GM10248 (cell line): ENCODE results near the gene TDG.

Experiments
- CTCF ChIA-PET: fragments of 300-600 bp; sonication (Branson Sonifier 250); formaldehyde crosslinking; extraction: SDS; loops from one replicate; lab custom pipeline; 2021; ENCODE audit warnings: antibody characterized with exemption; lab: Yijun Ruan, JAX
- POLR2A ChIA-PET: fragments of 350-650 bp; sonication (Branson Sonifier 250); formaldehyde crosslinking; extraction: SDS; loops from one replicate; lab custom pipeline; 2020; ENCODE audit warnings: antibody characterized with exemption; lab: Yijun Ruan, JAX
- DNase-seq: peaks from one replicate; pipeline ENCODE4 v3.0.0; 2012; ENCODE audit errors: extremely low spot score
- CTCF ChIP-seq: IDR thresholded peaks from 2 replicates; pipeline ENCODE4 v1.5.1; 2012; ENCODE audit warnings: mild to moderate bottlenecking, low read depth; ENCODE audit errors: extremely low read depth, missing control alignments, control extremely low read depth

The TDG gene

DNA sequence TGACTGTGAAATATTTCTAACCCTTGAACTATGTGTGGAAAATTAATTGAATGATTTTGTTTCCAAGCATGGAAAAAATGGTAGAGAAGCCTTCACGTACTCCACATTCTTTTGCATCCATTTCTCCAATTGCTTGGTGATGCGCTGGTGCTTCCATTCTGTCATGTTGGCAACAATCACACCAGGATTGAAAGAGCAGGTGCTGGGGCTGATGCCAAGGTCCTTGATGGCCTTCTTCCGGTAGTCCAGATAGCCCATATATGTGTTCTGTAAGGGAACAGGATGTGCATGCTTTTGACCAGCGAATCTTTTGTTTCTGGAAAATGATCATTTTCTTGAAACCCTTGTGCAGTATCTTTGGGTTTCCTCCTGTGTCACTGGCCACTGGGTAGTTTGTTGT is 28.6 kb downstream of the TDG start:
- DNase-seq, result no peak
- ChIA-PET CTCF (no interaction called here), POLR2A (no interaction called here)
- no peak for TF ChIP-seq CTCF

- TF ChIP-seq CTCF, result no peak
- CTCF ChIA-PET, result interaction anchor here (1.3 to 1.4 kb wide), 2 partner anchors 13 to 112 kb away, joined by 3 to 4 read pairs; no protein-coding TSS in a partner anchor
- no peak for DNase-seq
- POLR2A ChIA-PET, result no interaction called here
Measured at GRCh38 chr12:103996595-103996994, 30.9 kb downstream of the TDG start.

DNA sequence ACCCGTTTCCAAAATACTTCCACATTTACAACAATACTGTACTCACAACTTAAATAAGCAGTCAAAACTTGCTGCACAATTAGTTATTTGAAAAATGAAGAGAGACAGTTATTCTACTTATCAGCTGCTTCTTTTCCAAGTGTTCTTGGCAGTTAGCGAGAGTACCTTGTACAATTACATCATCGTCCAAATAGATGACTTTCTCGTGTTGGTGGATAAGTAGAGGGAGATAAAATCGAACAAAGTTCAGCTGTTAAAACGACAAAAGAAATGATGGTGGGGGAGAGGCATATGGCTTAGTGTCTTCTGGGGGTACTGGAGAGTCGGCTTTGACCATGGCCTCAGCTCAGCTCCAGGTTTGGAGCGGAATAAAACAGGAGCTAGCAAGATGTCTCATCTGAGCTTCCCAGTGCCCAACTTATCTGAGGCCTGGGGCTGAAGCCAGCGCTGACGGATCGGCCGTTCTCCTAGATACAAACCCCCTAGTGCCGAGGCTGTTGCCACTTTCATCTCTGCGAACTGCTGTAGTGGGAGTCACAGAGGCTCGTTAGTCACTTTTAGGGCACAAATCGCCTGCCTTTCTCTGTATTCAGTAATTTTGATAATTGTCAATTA is 31.7 kb downstream of the TDG start:
- POLR2A ChIA-PET, result no interaction called here
- CTCF ChIA-PET, result no interaction called here
- no peak for DNase-seq
- no peak for TF ChIP-seq CTCF

DNA sequence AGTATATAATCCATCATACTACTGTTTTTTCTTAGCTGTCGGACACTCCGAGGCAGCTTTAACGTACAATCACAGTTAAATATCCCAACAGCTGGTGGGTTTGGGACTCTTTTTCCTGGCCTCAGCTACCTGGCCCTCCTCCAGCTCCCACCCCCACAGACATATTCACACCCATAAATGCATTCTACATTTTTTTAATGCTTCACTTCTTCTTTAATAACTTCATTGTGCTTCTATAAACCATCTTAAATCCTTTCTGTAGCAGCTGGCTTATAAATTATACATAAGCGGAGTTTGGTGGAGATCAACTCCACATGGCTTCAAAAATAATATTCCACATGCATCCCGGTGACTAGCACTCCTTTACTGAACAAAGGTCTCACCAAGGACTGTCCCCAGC is 33.3 kb downstream of the TDG start:
- POLR2A ChIA-PET, result no interaction called here
- CTCF ChIA-PET, result no interaction called here
- TF ChIP-seq CTCF, result no peak
- no peak for DNase-seq

DNA sequence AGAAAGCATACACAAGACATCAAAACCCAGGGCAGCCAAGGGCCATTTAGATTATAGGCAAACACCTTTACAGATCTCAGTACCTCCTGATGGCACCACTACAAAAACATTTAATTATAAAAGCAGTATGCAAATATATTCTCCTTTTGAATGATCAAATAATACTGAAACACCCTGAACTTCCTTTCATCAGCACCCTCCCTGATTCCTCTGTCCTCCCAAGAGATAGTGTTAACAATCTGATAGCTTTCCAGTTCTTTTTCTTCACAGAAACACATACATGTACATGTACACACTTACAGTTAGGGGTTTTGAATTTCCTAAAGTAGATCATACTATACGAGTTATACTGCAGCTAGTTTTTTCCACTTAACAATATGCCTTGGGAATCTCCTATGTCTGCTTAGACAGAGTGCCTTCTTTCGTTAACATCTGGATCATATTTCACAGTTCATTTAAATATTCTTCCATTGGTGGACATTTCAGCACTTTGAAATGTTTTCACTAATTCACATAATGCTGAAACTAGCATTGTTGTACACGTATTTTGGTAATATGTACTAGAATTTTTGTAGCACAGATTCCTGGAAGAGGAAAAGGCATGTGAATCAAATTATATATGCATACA is 35.2 kb downstream of the TDG start:
- no peak for TF ChIP-seq CTCF
- DNase-seq, result no peak
- ChIA-PET CTCF (no interaction called here), POLR2A (no interaction called here)

DNA sequence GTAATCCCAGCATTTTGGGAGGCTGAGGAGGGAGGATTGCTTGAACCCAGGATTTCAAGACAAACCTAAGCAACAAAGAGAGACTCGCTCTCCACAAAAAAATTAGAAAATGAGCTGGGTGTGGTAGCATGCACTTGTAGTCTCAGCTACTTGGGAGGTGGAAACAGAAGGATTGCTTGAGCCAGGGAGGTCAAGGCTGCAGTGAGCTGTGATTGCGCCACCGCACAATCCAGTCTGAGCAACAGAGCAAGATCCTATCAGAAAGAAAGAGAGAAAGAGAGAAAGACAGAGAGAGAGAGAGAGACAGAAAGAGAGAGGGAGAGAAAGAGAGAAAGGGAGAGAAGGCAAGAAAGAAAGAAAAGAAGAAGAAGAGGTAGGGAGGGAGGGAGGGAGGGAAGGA is 37.0 kb downstream of the TDG start:
- no peak for TF ChIP-seq CTCF
- CTCF ChIA-PET, result interaction anchor here (0.9 to 1.3 kb wide), 2 partner anchors 11 to 58 kb away, joined by 3 to 4 read pairs; no protein-coding TSS in a partner anchor
- no peak for DNase-seq
- POLR2A ChIA-PET, result no interaction called here

DNA sequence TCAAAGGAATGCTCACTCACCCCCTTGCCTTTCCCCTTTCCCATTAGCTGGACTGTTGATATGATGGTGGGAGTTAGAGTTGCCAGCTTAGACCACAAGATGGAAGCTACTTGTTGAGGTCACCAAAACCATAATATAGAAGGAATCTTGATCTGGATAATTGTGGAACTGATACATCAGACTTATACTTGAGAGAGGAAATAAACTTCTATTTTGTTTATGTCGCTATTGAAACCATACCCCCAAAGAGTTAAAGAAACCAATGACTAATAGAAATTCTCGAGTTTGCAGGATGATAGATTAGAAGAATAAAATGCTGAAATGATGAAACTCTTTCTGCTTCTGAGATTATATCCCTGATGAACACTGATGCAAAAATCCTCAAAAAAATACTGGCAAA is 37.9 kb downstream of the TDG start:
- DNase-seq, result no peak
- CTCF ChIA-PET, result interaction anchor here (0.9 to 1.3 kb wide), 2 partner anchors 10 to 57 kb away, joined by 3 to 4 read pairs; no protein-coding TSS in a partner anchor
- TF ChIP-seq CTCF, result no peak
- POLR2A ChIA-PET, result no interaction called here
